ENCODE measurements around the gene STPG3. TPM values are rescaled to one million over a fixed set of nuclear protein-coding genes. Genes with fewer than 3 reads are reported as not detected.
A peak's percentile ranks its signal among the peaks of the same experiment; 100 is the strongest.

STPG3 gene
- total and polyA plus RNA-seq, 9 of the 15 experiments (the other 6 are each of a cell fraction or from before 2014, with no cell fraction given): not detected

- TF ChIP-seq NONO (IDR thresholded peaks at IDR 0.05; ENCODE audit: low read depth in 2 of 2, low read length in 1 of 2) (peak in 1 of 2 experiments; percentile 7; a peak in 1 of 4 replicates), RFX1 (IDR thresholded peaks at IDR 0.05) (no peak), RCOR1 (IDR thresholded peaks at IDR 0.05; ENCODE audit: borderline replicate concordance in 1 of 2, low read depth in 2 of 2, low read length in 2 of 2) (no peak), ZNF512 (tag; IDR thresholded peaks at IDR 0.05) (no peak), ELF2 (CRISPR knock-in tag; IDR thresholded peaks at IDR 0.05) (no peak), BACH1 (tag; IDR thresholded peaks at IDR 0.05) (no peak), SIX5 (IDR thresholded peaks at IDR 0.05; ENCODE audit: borderline replicate concordance in 1 of 2, insufficient read depth in 1 of 2, low read depth in 1 of 2, low read length in 2 of 2) (no peak), TFAP4 (CRISPR knock-in tag; IDR thresholded peaks at IDR 0.05; ENCODE audit: borderline replicate concordance) (peak; percentile 43; the same call in 1 of the 2 replicates), IRF1 (CRISPR knock-in tag; IDR thresholded peaks at IDR 0.05; ENCODE audit: borderline replicate concordance) (peak; percentile 85; the same call in 1 of the 2 replicates), ZNF57 (CRISPR knock-in tag; IDR thresholded peaks at IDR 0.05) (no peak), EHMT2 (IDR thresholded peaks at IDR 0.05) (no peak), PPARD (CRISPR knock-in tag; IDR thresholded peaks at IDR 0.05) (no peak), DMBX1 (CRISPR knock-in tag; IDR thresholded peaks at IDR 0.05; ENCODE audit: borderline replicate concordance) (no peak; the same call in 1 of the 2 replicates), CREM (IDR thresholded peaks at IDR 0.05; ENCODE audit: low read depth) (no peak), HDAC3 (IDR thresholded peaks at IDR 0.05; ENCODE audit: borderline replicate concordance, partially characterized antibody) (no peak), SMAD4 (CRISPR knock-in tag; conservative IDR thresholded peaks at IDR 0.05) (peak; percentile 63; the same call in 1 of the 2 replicates), KLF1 (tag; IDR thresholded peaks at IDR 0.05) (no peak), ELF4 (CRISPR knock-in tag; IDR thresholded peaks at IDR 0.05) (no peak), HLTF (IDR thresholded peaks at IDR 0.05) (no peak), PRPF4 (IDR thresholded peaks at IDR 0.05; ENCODE audit: insufficient read depth, low read depth, low read length, poor library complexity, severe bottlenecking) (peak; percentile 44), ZNF408 (CRISPR knock-in tag; IDR thresholded peaks at IDR 0.05; ENCODE audit: low read depth) (no peak), ATF4 (CRISPR knock-in tag; IDR thresholded peaks at IDR 0.05) (no peak), IRF2 (CRISPR knock-in tag; IDR thresholded peaks at IDR 0.05) (no peak), LEF1 (IDR thresholded peaks at IDR 0.05) (no peak), MBD2 (IDR thresholded peaks at IDR 0.05; ENCODE audit: borderline replicate concordance, low read depth) (no peak), TGIF2 (CRISPR knock-in tag; IDR thresholded peaks at IDR 0.05) (no peak)
Measured at GRCh38 chr9:137302449-137303150, 51.5 kb downstream of the STPG3 start (continued).
